Naive thymus-derived CD4-positive, alpha-beta T cell (primary cell): ENCODE measurements around the gene HSPA14. TPM values are rescaled to one million over a fixed set of nuclear protein-coding genes. Genes with fewer than 3 reads are reported as not detected.

Experiments used
- ATAC-seq: fragments of 150-1000 bp; cut with Tn5 transposase; 2 replicates; pipeline ENCODE4 v1.10.0; 2021; ENCODE audit warnings: mild to moderate bottlenecking, moderate library complexity
- CTCF ChIA-PET: fragments of 350-600 bp; sonication (Branson Sonifier 250); formaldehyde crosslinking; loops from one replicate; lab custom pipeline; 2021; ENCODE audit warnings: antibody characterized with exemption; lab: Charles Lee
- POLR2A ChIA-PET: fragments of 350-600 bp; sonication (Branson Sonifier 250); formaldehyde crosslinking; loops from one replicate; lab custom pipeline; 2021; ENCODE audit warnings: antibody characterized with exemption, inconsistent platforms; lab: Charles Lee
- DNase-seq, 9 donors: peaks; one replicate each; pipeline versions ENCODE4 v3.0.0 to v3.0.0-alpha.2; 2020 to 2022; ENCODE audit warnings: mixed read lengths in 1 of 9
- H3K27ac ChIP-seq: one replicate; pipeline ENCODE4 v1.7.0; 2013; ENCODE audit warnings: mild to moderate bottlenecking, low read depth, low read length, moderate library complexity
- H3K27me3 ChIP-seq, 2 donors: one replicate each; pipeline ENCODE4 v1.7.0; 2013; ENCODE audit warnings: low read length in 2 of 2, mild to moderate bottlenecking in 2 of 2, moderate library complexity in 2 of 2; ENCODE audit not compliant: control insufficient read depth in 2 of 2, insufficient read depth in 2 of 2
- H3K36me3 ChIP-seq, 3 experiments: 1 replicate in 2 of 3; 2 replicates in 1 of 3; pipeline ENCODE4 v1.7.0; 2013; ENCODE audit warnings: low read length in 3 of 3, mild to moderate bottlenecking in 3 of 3, moderate library complexity in 1 of 3; ENCODE audit not compliant: insufficient read depth in 3 of 3, control insufficient read depth in 2 of 3
- H3K4me1 ChIP-seq, 2 donors: one replicate each; pipeline ENCODE4 v1.7.0; 2013; ENCODE audit warnings: low read length in 2 of 2, mild to moderate bottlenecking in 2 of 2, moderate library complexity in 1 of 2; ENCODE audit not compliant: control insufficient read depth in 2 of 2, insufficient read depth in 2 of 2
- H3K4me3 ChIP-seq: 2 replicates; pipeline ENCODE4 v1.7.0; 2013; ENCODE audit warnings: mild to moderate bottlenecking, low read length
- H3K9me3 ChIP-seq, 3 experiments: 1 replicate in 2 of 3; 2 replicates in 1 of 3; pipeline ENCODE4 v1.7.0; 2013; ENCODE audit warnings: low read length in 3 of 3; ENCODE audit not compliant: control insufficient read depth in 2 of 3
- H3K27ac Mint-ChIP-seq, 9 donors: one replicate each; pipeline ENCODE4 v1.8.0; 2020 to 2022; ENCODE audit warnings: mixed read lengths in 9 of 9, mild to moderate bottlenecking in 8 of 9, moderate library complexity in 5 of 9, inconsistent platforms in 2 of 9
- H3K27me3 Mint-ChIP-seq, 5 donors: one replicate each; pipeline ENCODE4 v1.8.0; 2021 to 2022; ENCODE audit warnings: mixed read lengths in 5 of 5, mild to moderate bottlenecking in 1 of 5
- H3K36me3 Mint-ChIP-seq, 5 donors: one replicate each; pipeline ENCODE4 v1.8.0; 2020 to 2022; ENCODE audit warnings: mixed read lengths in 5 of 5, mild to moderate bottlenecking in 3 of 5, inconsistent platforms in 1 of 5
- H3K4me1 Mint-ChIP-seq, 7 donors: one replicate each; pipeline ENCODE4 v1.8.0; 2020 to 2022; ENCODE audit warnings: mixed read lengths in 7 of 7, mild to moderate bottlenecking in 3 of 7, inconsistent platforms in 1 of 7
- H3K4me3 Mint-ChIP-seq, 10 donors: one replicate each; pipeline ENCODE4 v1.8.0; 2020 to 2022; ENCODE audit warnings: mild to moderate bottlenecking in 10 of 10, mixed read lengths in 10 of 10, moderate library complexity in 6 of 10, inconsistent platforms in 2 of 10
- H3K9me3 Mint-ChIP-seq, 11 donors: one replicate each; pipeline ENCODE4 v1.8.0; 2020 to 2022; ENCODE audit warnings: mixed read lengths in 11 of 11, mild to moderate bottlenecking in 4 of 11, inconsistent platforms in 1 of 11, moderate library complexity in 1 of 11
- intact Hi-C, 2 donors: fragments of 100-400 bp; cut with micrococcal nuclease; formaldehyde crosslinking; loops; one replicate each; pipeline ENCODE4 v1.15.1; 2023
- polyA plus RNA-seq, 2 donors: library from polyadenylated mRNA; unstranded; fragments of 300-500 nt; fragmentation: Illumina TruSeq; gene quantifications; one replicate each; pipeline ENCODE4 v1.2.3, GENCODE V29; 2021
- total RNA-seq, 6 experiments: library from RNA in 5 of 6; stranded (reverse) in 5 of 6; gene quantifications; 1 replicate in 5 of 6; 2 replicates in 1 of 6; pipeline ENCODE4 v1.2.3 and lab custom pipeline; 2021 to 2026

The HSPA14 gene
- total and polyA plus RNA-seq, 7 experiments from 2014 or later, result 14.1 to 23.8 (median 17.6) TPM

- Mint-ChIP-seq H3K4me1 (peaks cover 6 to 28% (median 14%) of the 10 kb centered on the region in 7 donors), H3K27ac (peak overlapping the region in 1 of 9 donors; percentile 38), H3K9me3 (peaks cover 0 to 35% (median 15%) of the 10 kb centered on the region in 11 donors), H3K36me3 (peaks cover 37 to 97% (median 90%) of the 10 kb centered on the region in 5 donors), H3K4me3 (no peak overlapping the region), H3K27me3 (no peaks in the 10 kb centered on the region)
- Histone ChIP-seq H3K27me3 (no peaks in the 10 kb centered on the region), H3K4me1 (no peaks in the 10 kb centered on the region), H3K36me3 (peaks cover 29 to 69% (median 41%) of the 10 kb centered on the region in 3 experiments), H3K27ac (no peak overlapping the region), H3K4me3 (no peak overlapping the region), H3K9me3 (peaks cover 0 to 11% (median 0%) of the 10 kb centered on the region in 3 experiments)
- no peak for DNase-seq
- POLR2A ChIA-PET, result no interaction called here
- CTCF ChIA-PET, result interaction anchor here (0.6 kb wide), 1 partner anchor 46 kb away, joined by 3 read pairs; no protein-coding TSS in a partner anchor
- intact Hi-C loops, result no loop called here
- no peak for ATAC-seq
Observed at GRCh38 chr10:14917827-14918226, 79.7 kb downstream of the HSPA14 start.

DNA sequence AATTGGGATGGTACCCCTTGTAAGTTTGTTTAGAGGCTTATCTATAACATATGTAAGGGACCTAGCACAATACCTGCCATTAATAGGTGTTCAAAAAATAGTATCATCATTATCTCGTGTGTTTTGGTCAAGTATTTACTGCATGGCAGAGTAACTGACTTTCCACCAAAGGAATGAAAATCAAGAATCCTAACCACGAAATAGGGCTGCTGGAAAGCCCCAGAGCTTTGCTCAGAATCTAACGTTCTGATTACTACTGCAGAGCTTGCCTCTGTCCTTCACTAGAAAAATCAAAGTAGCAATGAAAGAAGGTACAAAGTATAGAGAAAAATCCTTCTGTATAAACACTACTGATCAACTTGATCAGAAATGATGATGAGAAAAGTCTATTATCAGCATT is 80.9 kb downstream of the HSPA14 start:
- H3K4me3 Mint-ChIP-seq, result no peak overlapping the region
- peaks cover 29 to 74% (median 43%) of the 10 kb centered on the region in 3 experiments for H3K36me3 ChIP-seq
- H3K36me3 Mint-ChIP-seq, result peaks cover 34 to 91% (median 87%) of the 10 kb centered on the region in 5 donors
- POLR2A ChIA-PET, result interaction anchor here (0.5 kb wide), 1 partner anchor 11 kb away, joined by 3 read pairs; no protein-coding TSS in a partner anchor
- ATAC-seq (no peak), DNase-seq (no peak)
- H3K9me3 ChIP-seq, result peaks cover 0 to 11% (median 0%) of the 10 kb centered on the region in 3 experiments
- intact Hi-C loops, result no loop called here
- H3K27me3 ChIP-seq, result no peaks in the 10 kb centered on the region
- H3K4me1 ChIP-seq, result no peaks in the 10 kb centered on the region
- peaks cover 6 to 24% (median 14%) of the 10 kb centered on the region in 7 donors for H3K4me1 Mint-ChIP-seq
- CTCF ChIA-PET, result no interaction called here
- H3K27ac ChIP-seq, result no peak overlapping the region
- no peaks in the 10 kb centered on the region for H3K27me3 Mint-ChIP-seq
- H3K4me3 ChIP-seq, result no peak overlapping the region
- H3K9me3 Mint-ChIP-seq, result peaks cover 0 to 35% (median 15%) of the 10 kb centered on the region in 11 donors
- peak overlapping the region in 3 of 9 donors; percentile 10 to 51 (median 38) for H3K27ac Mint-ChIP-seq

Other genes starting within 250 kb of the HSPA14 start
- gene FAM107B, start 63.4 kb upstream of the HSPA14 start, total RNA-seq, result 100 to 1,000 TPM; 167 to 231 (median 189) TPM
- 100 to 1,000 TPM; 213 to 236 TPM for gene FAM107B, start 63.4 kb upstream of the HSPA14 start, polyA plus RNA-seq
- gene CDNF, start 269 bp upstream of the HSPA14 start, total RNA-seq, result 1 to 10 TPM; 1.0 to 8.4 (median 4.9) TPM
- 1 to 10 TPM; 3.0 to 5.3 TPM for gene CDNF, start 269 bp upstream of the HSPA14 start, polyA plus RNA-seq
- gene MSANTD7, start within 50 bp of the HSPA14 start, total RNA-seq, result 10 to 100 TPM; 16.2 to 31.4 (median 21.9) TPM
- 1 to 10 TPM; 7.6 to 8.3 TPM for gene MSANTD7, start within 50 bp of the HSPA14 start, polyA plus RNA-seq
- 10 to 100 TPM in 1 of 5 experiments, 1 to 10 TPM in 4; 2.4 to 25.0 (median 6.8) TPM for gene SUV39H2, start 40.6 kb downstream of the HSPA14 start, total RNA-seq
- gene SUV39H2, start 40.6 kb downstream of the HSPA14 start, polyA plus RNA-seq, result 1 to 10 TPM; 6.4 to 7.2 TPM
- gene DCLRE1C, start 115.8 kb downstream of the HSPA14 start, total RNA-seq, result 10 to 100 TPM; 16.4 to 38.7 (median 24.2) TPM
- gene DCLRE1C, start 115.8 kb downstream of the HSPA14 start, polyA plus RNA-seq, result 10 to 100 TPM; 18.1 to 32.1 TPM
- gene MEIG1, start 121.1 kb downstream of the HSPA14 start, total RNA-seq, result 1 to 10 TPM in 2 of 5 experiments, not detected in 3; 1.2 to 1.9 TPM
- 1 to 10 TPM in 1 of 2 donors, not detected in 1; 1.3 TPM for gene MEIG1, start 121.1 kb downstream of the HSPA14 start, polyA plus RNA-seq
- 1 to 10 TPM in 1 of 5 experiments, not detected in 4; 3.0 TPM for gene OLAH, start 205.6 kb downstream of the HSPA14 start, total RNA-seq
- not detected for gene OLAH, start 205.6 kb downstream of the HSPA14 start, polyA plus RNA-seq